HUES6 (cell line): ENCODE data around the gene CALR.
"Not testable (repeated sequence)": the region's sequence is repeated elsewhere in the genome, so short reads cannot be mapped to it uniquely, and the experiment has no call there.

Experiments used
- H3K27ac ChIP-seq: 2 replicates; pipeline ENCODE4 v1.7.0; 2013; ENCODE audit warnings: low read depth, mild to moderate bottlenecking, low read length, inconsistent platforms
- H3K27me3 ChIP-seq: 2 replicates; pipeline ENCODE4 v1.6.1; 2013; ENCODE audit warnings: low read length; ENCODE audit not compliant: control insufficient read depth, insufficient read depth
- H3K36me3 ChIP-seq: 2 replicates; pipeline ENCODE4 v1.6.1; 2013; ENCODE audit warnings: low read length; ENCODE audit not compliant: control insufficient read depth, insufficient read depth
- H3K4me1 ChIP-seq: 2 replicates; pipeline ENCODE4 v1.6.1; 2013; ENCODE audit warnings: low read length; ENCODE audit not compliant: control insufficient read depth, insufficient read depth
- H3K4me3 ChIP-seq: 2 replicates; pipeline ENCODE4 v1.5.1; 2013; ENCODE audit warnings: low read depth, low read length
- H3K9ac ChIP-seq: one replicate; pipeline ENCODE4 v1.6.1; 2013; ENCODE audit warnings: mild to moderate bottlenecking, low read length
- H3K9me3 ChIP-seq: 2 replicates; pipeline ENCODE4 v1.6.1; 2013; ENCODE audit warnings: low read depth, low read length; ENCODE audit not compliant: control insufficient read depth, insufficient read depth

Gene CALR

DNA sequence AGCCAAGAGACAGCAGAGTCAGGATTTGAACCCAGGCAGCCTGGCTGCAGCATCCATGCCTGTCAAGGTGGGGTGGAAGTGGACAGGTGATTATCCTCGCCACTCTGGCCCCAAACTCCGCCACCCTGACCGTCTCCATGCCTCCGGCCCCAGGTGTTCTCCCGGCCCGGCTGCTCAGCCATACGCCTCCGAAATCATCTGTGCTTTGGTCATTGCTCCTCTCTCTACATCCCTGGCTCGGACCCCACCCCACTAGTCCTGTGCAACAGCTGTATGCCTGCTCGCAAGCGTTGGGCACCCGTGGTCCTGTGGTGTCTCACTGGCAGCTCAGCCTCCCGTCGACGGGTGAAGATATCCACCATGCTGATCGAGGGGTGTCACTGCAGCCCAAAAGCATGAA, 34.8 kb downstream of the CALR start:
- Histone ChIP-seq H3K27me3 (no peaks in the 10 kb centered on the region), H3K4me3 (no peak overlapping the region), H3K36me3 (no peaks in the 10 kb centered on the region), H3K4me1 (peaks cover 3% of the 10 kb centered on the region; the same call in 1 of the 2 replicates), H3K27ac (no peak overlapping the region), H3K9ac (no peak overlapping the region), H3K9me3 (no peaks in the 10 kb centered on the region)

DNA sequence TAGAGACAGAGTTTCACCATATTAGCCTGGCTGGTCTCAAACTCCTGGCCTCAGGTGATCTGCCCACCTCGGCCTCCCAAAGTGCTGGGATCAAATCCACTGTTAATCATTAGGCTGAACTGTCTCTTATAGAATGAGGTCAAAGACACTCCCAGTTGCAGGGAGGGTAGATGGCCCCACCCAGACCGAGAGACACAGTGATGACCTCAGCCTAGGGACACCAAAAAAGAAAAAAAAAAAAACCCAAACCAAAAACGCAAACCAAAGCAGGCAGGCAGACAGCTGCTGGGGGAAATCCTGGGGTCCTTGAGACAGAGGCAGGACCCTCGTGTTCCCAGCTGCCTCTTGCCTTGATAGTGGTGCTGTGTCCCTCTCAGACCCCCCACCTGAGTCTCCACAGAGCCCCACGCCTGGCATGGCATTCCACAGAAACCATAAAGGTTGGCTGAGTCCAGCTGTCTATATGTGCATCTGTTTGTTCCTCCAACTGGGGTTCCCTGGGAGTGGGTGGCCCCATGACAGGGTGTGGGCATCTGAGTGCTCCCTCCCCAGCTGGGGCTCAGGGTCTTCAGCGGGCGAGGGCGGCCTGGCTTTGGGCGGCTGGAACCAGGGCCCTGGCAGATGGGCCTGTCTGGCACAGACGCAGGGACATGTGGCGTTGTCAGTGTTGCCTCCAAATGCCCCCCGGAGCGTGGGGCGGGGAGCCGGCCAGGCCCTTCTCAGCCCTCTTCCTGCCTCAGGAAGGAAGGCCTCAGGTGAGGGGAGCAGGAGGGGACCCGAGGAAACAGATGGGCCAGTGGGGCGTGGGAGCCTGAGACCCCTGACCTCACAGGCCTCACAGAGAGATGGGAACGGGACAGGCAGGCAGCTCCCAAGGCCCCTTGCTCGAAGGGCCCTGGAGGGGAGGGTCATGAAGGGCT, 36.2 kb downstream of the CALR start:
- Histone ChIP-seq H3K27me3 (no peaks in the 10 kb centered on the region), H3K4me3 (no peak overlapping the region), H3K9ac (no peak overlapping the region), H3K4me1 (peaks cover under 1% of the 10 kb centered on the region; the same call in 1 of the 2 replicates), H3K27ac (no peak overlapping the region), H3K36me3 (no peaks in the 10 kb centered on the region), H3K9me3 (no peaks in the 10 kb centered on the region)

DNA sequence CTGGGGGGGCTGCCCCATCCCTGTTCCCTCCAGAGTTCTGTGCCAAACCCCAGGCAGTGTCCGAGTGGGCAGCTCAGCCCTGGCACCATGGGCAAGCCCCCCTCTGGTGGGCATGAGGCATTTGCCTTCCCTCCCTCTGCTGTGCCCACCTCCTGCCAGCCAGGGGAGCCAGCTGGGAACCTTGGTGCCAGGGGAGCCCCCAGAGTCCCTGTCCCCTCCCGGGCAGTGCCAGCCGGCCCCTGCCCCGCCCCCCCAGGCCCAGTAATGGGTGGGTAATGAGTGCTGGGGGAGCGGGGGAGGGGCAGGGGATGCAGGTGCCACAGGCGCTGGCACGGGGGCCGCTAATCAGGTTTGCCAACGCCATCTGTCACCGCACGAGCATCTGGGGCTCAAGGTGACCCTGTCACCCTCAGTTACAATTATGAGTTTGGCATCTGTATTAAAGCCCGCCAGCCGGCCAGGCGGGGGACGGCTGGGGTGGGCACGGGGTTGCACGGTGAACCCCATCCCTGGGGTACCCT, 36.9 kb downstream of the CALR start:
- H3K4me1 ChIP-seq: no peaks in the 10 kb centered on the region
- H3K36me3 ChIP-seq: no peaks in the 10 kb centered on the region
- no peaks in the 10 kb centered on the region for H3K9me3 ChIP-seq
- H3K27ac ChIP-seq: no peak overlapping the region
- H3K4me3 ChIP-seq: no peak overlapping the region
- no peak overlapping the region for H3K9ac ChIP-seq
- H3K27me3 ChIP-seq: peaks cover 3% of the 10 kb centered on the region; the same call in 1 of the 2 replicates

DNA sequence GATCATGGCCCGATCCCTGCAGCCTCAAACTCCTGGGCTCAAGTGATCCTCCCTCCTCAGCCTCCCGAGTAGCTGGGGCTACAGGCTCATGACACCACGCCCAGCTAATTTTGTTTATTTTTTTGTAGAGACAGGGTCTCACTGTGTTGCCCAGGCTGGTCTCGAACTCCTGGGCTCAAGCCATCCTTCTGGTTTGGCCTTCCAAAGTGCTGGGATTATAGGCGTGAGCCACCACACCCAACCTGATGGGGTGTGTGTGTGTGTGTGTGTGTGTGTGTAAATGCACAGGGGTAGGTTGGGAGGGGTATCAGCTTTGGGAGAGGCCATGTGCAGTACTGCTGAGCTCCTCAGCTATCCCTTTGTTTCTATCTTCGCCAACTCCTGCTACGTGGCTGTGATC, 37.7 kb downstream of the CALR start:
- not testable (repeated sequence) for H3K4me3 ChIP-seq, H3K27ac ChIP-seq, H3K36me3 ChIP-seq

DNA sequence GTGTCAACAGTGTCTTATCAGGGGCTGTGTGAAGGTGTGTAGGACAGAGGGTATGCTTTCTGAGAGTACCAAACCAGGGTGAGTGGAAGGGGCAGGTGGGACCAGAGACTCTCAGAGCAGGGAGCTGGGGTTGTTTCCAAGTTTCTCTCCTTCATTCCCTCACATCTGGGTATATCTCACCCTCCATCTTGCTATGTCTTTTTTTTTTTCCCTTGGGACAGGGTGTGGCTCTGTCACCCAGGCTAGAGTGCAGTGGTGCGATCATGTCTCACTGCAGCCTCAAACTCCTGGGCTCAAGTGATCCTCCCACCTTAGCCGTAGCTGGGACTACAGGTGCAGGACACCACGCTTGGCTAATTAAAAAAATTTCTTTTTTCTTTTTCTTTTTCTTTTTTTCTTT, 41.6 kb downstream of the CALR start:
- Histone ChIP-seq H3K27ac (no peak overlapping the region), H3K36me3 (no peaks in the 10 kb centered on the region), H3K27me3 (peaks cover 35% of the 10 kb centered on the region), H3K9me3 (no peaks in the 10 kb centered on the region), H3K9ac (no peak overlapping the region), H3K4me3 (no peak overlapping the region), H3K4me1 (peaks cover 1% of the 10 kb centered on the region; the same call in 1 of the 2 replicates)

More for the DNA sequence above, 37.7 kb downstream of the CALR start:
- H3K4me1 ChIP-seq, H3K9me3 ChIP-seq, H3K27me3 ChIP-seq, H3K9ac ChIP-seq: not testable (repeated sequence)

DNA sequence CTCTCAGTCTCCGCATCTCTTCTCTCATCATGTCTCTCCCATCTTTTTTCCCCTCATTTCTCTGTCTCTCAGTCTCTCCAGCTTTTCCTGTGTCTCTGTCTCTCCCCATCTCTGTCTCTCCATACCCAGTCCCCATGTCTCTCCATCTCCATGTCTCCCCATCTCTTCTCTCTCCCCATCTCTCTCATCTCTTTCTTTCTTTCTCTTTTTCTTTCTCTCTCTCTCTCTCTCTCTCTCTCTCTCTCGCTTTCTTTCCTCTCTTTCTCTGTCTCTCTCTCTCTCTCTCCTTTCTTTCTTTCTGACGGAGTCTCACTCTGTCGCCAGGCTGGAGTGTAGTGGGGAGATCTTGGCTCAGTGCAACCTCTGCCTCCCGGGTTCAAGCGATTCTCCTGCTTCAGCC, 44.2 kb downstream of the CALR start:
- Histone ChIP-seq H3K27ac (no peak overlapping the region), H3K27me3 (peaks cover 58% of the 10 kb centered on the region), H3K4me1 (peaks cover 10% of the 10 kb centered on the region; the same call in 1 of the 2 replicates), H3K36me3 (no peaks in the 10 kb centered on the region), H3K9me3 (no peaks in the 10 kb centered on the region), H3K4me3 (no peak overlapping the region), H3K9ac (no peak overlapping the region)

DNA sequence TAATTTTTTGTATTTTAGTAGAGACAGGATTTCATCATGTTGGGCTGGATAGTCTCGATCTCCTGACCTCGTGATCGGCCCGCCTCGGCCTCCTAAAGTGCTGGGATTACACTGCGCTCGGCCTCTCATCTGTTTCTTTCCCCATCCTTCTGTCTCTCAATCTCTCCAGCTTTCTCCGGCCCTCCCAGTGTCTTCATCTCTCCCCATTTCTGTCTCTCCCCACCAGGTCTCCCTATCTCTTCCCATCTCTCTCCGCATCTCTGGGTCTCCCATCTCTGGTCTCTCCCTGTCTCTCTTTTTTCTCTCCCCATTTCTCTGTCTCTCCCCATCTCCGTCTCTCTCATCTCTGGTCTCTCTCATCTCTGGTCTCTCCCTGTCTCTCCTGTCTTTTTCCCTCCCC, 44.7 kb downstream of the CALR start:
- peaks cover 63% of the 10 kb centered on the region for H3K27me3 ChIP-seq
- no peaks in the 10 kb centered on the region for H3K9me3 ChIP-seq
- no peak overlapping the region for H3K9ac ChIP-seq
- peak overlapping the region; percentile 55 for H3K4me3 ChIP-seq
- H3K36me3 ChIP-seq: no peaks in the 10 kb centered on the region
- no peak overlapping the region for H3K27ac ChIP-seq
- H3K4me1 ChIP-seq: peaks cover 10% of the 10 kb centered on the region; the same call in 1 of the 2 replicates

DNA sequence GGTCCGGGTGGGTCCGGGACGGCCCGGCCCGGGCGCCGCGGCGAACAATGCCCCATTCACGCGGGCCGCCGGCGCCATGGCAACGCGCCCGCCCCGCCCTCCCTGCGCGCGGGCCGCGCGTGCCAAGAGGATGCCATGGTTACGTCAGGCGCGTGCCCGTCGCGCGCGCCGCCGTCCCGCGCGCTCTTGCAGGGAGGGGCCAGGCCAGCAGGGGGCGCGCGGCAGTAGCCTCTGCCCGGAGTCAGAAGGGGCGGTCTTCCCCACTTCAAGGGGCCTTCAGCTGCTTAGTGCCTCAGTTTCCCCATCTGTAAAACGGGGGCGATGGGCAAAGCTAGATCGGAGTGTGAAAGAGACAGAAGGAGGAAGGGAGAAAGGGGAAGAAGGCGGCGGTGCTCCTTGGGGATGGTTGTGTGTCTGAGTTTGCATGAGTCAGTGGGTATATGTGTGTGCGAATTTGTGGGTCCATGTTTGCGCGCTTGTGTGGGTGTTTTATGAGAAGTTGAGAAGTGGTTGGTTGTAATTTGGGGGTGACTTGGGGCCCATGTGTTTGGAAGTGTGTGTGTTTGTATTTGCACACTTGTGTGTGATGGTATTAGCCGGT, 45.2 kb downstream of the CALR start:
- Histone ChIP-seq H3K27me3 (peaks cover 68% of the 10 kb centered on the region), H3K4me1 (peaks cover 10% of the 10 kb centered on the region; the same call in 1 of the 2 replicates), H3K9me3 (no peaks in the 10 kb centered on the region), H3K27ac (no peak overlapping the region), H3K9ac (no peak overlapping the region), H3K36me3 (no peaks in the 10 kb centered on the region), H3K4me3 (peak overlapping the region; percentile 55)

DNA sequence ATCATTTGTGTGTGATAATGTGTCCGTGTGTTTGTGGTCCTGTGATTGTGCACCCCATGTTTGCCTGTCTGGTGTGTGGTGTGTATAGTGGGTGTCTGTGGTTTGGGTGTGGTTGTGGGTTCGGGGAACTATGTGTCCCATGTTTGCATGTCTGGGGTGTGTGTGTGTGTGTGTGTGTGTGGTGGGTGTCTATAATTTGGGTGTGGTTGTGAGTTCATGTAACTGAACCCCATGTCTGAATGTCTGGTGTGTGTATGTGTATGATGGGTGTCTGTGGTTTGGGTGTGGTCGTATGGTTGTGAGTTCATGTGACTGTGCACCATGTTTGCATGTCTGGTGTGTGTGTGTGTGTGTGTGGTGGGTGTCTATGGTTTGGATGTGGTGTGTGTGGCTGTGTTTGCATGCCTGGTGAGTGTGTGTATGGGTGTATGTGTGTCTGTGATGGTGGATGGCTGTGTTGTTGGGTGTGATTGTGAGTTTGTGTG, 45.8 kb downstream of the CALR start:
- Histone ChIP-seq H3K36me3 (no peaks in the 10 kb centered on the region), H3K4me3 (no peak overlapping the region), H3K27me3 (peaks cover 71% of the 10 kb centered on the region), H3K27ac (no peak overlapping the region), H3K4me1 (peaks cover 10% of the 10 kb centered on the region; the same call in 1 of the 2 replicates), H3K9me3 (no peaks in the 10 kb centered on the region), H3K9ac (no peak overlapping the region)

DNA sequence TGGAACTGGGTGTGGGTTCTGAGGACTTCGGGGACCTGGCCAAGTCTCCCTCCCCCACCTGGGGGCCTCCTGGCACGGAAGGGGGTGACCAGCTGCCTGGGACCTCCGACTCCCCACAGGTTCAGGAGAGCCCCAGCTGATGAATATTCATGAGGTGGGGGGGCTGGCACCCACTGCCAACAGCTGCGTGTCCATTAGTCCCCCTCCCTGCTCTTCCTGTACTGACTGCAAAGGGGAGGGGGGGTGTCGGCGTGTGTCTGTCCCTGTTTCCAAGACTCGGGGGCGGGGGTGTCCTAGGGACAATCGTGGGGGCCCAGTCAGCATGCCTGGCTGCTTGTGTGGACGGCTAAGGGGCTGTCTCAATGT, 46.3 kb downstream of the CALR start:
- H3K4me1 ChIP-seq: peaks cover 10% of the 10 kb centered on the region; the same call in 1 of the 2 replicates
- H3K9ac ChIP-seq: no peak overlapping the region
- H3K4me3 ChIP-seq: no peak overlapping the region
- H3K27ac ChIP-seq: no peak overlapping the region
- H3K9me3 ChIP-seq: no peaks in the 10 kb centered on the region
- H3K27me3 ChIP-seq: peaks cover 76% of the 10 kb centered on the region
- no peaks in the 10 kb centered on the region for H3K36me3 ChIP-seq
